Measurements from ENCODE around the gene HPS4.

GRCh38 chr22:26525946-26526564, 42.5 kb upstream of the HPS4 start:
- TF ChIP-seq E2F4 (CRISPR knock-in tag; IDR thresholded peaks at IDR 0.05; ENCODE audit: borderline replicate concordance, low read depth) (no peak), NR3C1 (CRISPR knock-in tag; conservative IDR thresholded peaks at IDR 0.05; ENCODE audit: low read depth) (no peak), ESRRA (CRISPR knock-in tag; IDR thresholded peaks at IDR 0.05; ENCODE audit: borderline replicate concordance) (no peak), MXD4 (CRISPR knock-in tag; IDR thresholded peaks at IDR 0.05; ENCODE audit: borderline replicate concordance) (no peak)
- TF ChIP-seq, protein P1, sequence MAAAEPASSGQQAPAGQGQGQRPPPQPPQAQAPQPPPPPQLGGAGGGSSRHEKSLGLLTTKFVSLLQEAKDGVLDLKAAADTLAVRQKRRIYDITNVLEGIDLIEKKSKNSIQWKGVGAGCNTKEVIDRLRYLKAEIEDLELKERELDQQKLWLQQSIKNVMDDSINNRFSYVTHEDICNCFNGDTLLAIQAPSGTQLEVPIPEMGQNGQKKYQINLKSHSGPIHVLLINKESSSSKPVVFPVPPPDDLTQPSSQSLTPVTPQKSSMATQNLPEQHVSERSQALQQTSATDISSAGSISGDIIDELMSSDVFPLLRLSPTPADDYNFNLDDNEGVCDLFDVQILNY (CRISPR knock-in tag; IDR thresholded peaks at IDR 0.05), result no peak
- TF ChIP-seq, protein P2, sequence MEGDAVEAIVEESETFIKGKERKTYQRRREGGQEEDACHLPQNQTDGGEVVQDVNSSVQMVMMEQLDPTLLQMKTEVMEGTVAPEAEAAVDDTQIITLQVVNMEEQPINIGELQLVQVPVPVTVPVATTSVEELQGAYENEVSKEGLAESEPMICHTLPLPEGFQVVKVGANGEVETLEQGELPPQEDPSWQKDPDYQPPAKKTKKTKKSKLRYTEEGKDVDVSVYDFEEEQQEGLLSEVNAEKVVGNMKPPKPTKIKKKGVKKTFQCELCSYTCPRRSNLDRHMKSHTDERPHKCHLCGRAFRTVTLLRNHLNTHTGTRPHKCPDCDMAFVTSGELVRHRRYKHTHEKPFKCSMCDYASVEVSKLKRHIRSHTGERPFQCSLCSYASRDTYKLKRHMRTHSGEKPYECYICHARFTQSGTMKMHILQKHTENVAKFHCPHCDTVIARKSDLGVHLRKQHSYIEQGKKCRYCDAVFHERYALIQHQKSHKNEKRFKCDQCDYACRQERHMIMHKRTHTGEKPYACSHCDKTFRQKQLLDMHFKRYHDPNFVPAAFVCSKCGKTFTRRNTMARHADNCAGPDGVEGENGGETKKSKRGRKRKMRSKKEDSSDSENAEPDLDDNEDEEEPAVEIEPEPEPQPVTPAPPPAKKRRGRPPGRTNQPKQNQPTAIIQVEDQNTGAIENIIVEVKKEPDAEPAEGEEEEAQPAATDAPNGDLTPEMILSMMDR (IDR thresholded peaks at IDR 0.05), result no peak

All from WTC11 (cell line).